Endodermal cell (in vitro differentiated cells): ENCODE measurements around the gene UBE2Q1. TPM values are rescaled to one million over a fixed set of nuclear protein-coding genes. Genes with fewer than 3 reads are reported as not detected.
"Not testable (repeated sequence)": the region's sequence is repeated elsewhere in the genome, so short reads cannot be mapped to it uniquely, and the experiment has no call there.

ENCODE experiments used
- DNase-seq: peaks from one replicate; pipeline ENCODE4 v3.0.0-alpha.2; 2017
- H3K27ac ChIP-seq: 2 replicates; pipeline ENCODE4 v1.5.1; 2013; ENCODE audit warnings: mild to moderate bottlenecking, low read depth, low read length, moderate library complexity
- H3K27me3 ChIP-seq: 2 replicates; pipeline ENCODE4 v1.6.1; 2013; ENCODE audit warnings: mild to moderate bottlenecking, low read length, moderate library complexity; ENCODE audit not compliant: insufficient read depth, control insufficient read depth, poor library complexity, severe bottlenecking
- H3K36me3 ChIP-seq: 2 replicates; pipeline ENCODE4 v1.7.0; 2013; ENCODE audit warnings: mild to moderate bottlenecking, low read length, moderate library complexity; ENCODE audit not compliant: control insufficient read depth, insufficient read depth
- H3K4me1 ChIP-seq: one replicate; pipeline ENCODE4 v1.7.0; 2013; ENCODE audit warnings: low read length; ENCODE audit not compliant: control insufficient read depth, insufficient read depth
- H3K4me3 ChIP-seq: 2 replicates; pipeline ENCODE4 v1.5.1; 2013; ENCODE audit warnings: mild to moderate bottlenecking, low read length, moderate library complexity
- H3K9ac ChIP-seq: 2 replicates; pipeline ENCODE4 v1.6.1; 2013; ENCODE audit warnings: mild to moderate bottlenecking, low read length, moderate library complexity; ENCODE audit not compliant: poor library complexity, severe bottlenecking; ENCODE audit errors: extremely low read depth
- H3K9me3 ChIP-seq: 2 replicates; pipeline ENCODE4 v1.6.1; 2013; ENCODE audit warnings: mild to moderate bottlenecking, low read length, moderate library complexity; ENCODE audit not compliant: control insufficient read depth
- H3K27ac Mint-ChIP-seq: 2 replicates; pipeline ENCODE4 v1.8.0; 2020; ENCODE audit warnings: mixed read lengths
- H3K27me3 Mint-ChIP-seq: 2 replicates; pipeline ENCODE4 v1.8.0; 2021; ENCODE audit warnings: mild to moderate bottlenecking, mixed read lengths; ENCODE audit not compliant: insufficient read depth
- H3K36me3 Mint-ChIP-seq: 2 replicates; pipeline ENCODE4 v1.8.0; 2020; ENCODE audit warnings: low read depth, mixed read lengths
- H3K4me1 Mint-ChIP-seq: 2 replicates; pipeline ENCODE4 v1.8.0; 2020; ENCODE audit warnings: mixed read lengths
- H3K4me3 Mint-ChIP-seq: 2 replicates; pipeline ENCODE4 v1.8.0; 2020; ENCODE audit warnings: mild to moderate bottlenecking, moderate library complexity, mixed read lengths
- H3K9me3 Mint-ChIP-seq: 2 replicates; pipeline ENCODE4 v1.8.0; 2020; ENCODE audit warnings: mild to moderate bottlenecking, mixed read lengths
- WGBS, 2 experiments: methylation state at CpG; one replicate each; pipeline versions ENCODE4 v1.1.5 to v1.1.7; 2013; ENCODE audit warnings: missing lambda C conversion rate in 2 of 2, mixed read lengths in 1 of 2; ENCODE audit not compliant: insufficient coverage in 1 of 2, insufficient read length in 1 of 2; 5-methylcytosine and 5-hydroxymethylcytosine counted together
- total RNA-seq, 2 donors: library from RNA; stranded (reverse); fragmentation: NEBNext Ultra II Directional in 1 of 2; extraction: Animal tissue kit (Norgen Biotek cat#: 25700) in 1 of 2; gene quantifications; 2 replicates in 1 of 2; 3 replicates in 1 of 2; pipeline ENCODE4 v1.2.1, GENCODE V29; 2021
- TF ChIP-seq, protein P1 (sequence below): fragments of 200-600 bp; sonication (generic); conservative IDR thresholded peaks from 2 replicates; pipeline ENCODE4 v1.5.0; 2021; ENCODE audit warnings: antibody characterized with exemption, mild to moderate bottlenecking

Gene UBE2Q1
- total RNA-seq, 2 donors from 2014 or later = 83.0 to 94.7 TPM

DNA sequence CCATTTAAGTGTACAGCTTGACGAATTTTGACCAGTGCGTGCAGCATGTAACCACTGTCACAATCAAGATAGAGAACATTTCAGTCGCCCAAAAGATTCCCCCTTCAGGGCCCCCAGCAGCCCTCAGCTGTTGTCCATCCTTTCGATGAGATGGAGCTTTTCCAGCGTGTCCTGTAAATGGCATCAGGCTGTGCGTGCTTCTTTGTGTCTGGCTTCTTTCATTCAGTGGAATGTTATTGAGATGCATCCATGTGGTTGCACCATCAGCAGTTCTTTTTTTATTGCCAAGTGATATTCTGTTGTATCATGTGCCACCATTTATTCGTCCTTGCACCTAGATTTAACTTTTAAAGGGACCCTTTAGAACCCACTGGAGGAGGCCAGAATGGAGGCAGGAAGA lies 21.9 kb downstream of the UBE2Q1 start:
- Histone ChIP-seq H3K4me3 (no peak overlapping the region), H3K4me1 (no peaks in the 10 kb centered on the region), H3K36me3 (no peaks in the 10 kb centered on the region), H3K27me3 (no peaks in the 10 kb centered on the region), H3K9me3 (no peaks in the 10 kb centered on the region), H3K27ac (no peak overlapping the region), H3K9ac (no peak overlapping the region)
- DNase-seq = no peak
- H3K36me3 Mint-ChIP-seq = no peaks in the 10 kb centered on the region
- peaks cover 8% of the 10 kb centered on the region for H3K9me3 Mint-ChIP-seq
- H3K4me3 Mint-ChIP-seq = no peak overlapping the region
- H3K27me3 Mint-ChIP-seq = peaks cover 16% of the 10 kb centered on the region
- no peak overlapping the region for H3K27ac Mint-ChIP-seq
- H3K4me1 Mint-ChIP-seq = peaks cover 8% of the 10 kb centered on the region
- TF ChIP-seq, protein P1, sequence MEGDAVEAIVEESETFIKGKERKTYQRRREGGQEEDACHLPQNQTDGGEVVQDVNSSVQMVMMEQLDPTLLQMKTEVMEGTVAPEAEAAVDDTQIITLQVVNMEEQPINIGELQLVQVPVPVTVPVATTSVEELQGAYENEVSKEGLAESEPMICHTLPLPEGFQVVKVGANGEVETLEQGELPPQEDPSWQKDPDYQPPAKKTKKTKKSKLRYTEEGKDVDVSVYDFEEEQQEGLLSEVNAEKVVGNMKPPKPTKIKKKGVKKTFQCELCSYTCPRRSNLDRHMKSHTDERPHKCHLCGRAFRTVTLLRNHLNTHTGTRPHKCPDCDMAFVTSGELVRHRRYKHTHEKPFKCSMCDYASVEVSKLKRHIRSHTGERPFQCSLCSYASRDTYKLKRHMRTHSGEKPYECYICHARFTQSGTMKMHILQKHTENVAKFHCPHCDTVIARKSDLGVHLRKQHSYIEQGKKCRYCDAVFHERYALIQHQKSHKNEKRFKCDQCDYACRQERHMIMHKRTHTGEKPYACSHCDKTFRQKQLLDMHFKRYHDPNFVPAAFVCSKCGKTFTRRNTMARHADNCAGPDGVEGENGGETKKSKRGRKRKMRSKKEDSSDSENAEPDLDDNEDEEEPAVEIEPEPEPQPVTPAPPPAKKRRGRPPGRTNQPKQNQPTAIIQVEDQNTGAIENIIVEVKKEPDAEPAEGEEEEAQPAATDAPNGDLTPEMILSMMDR = no peak
- WGBS, 2 experiments = 93 to 97% methylated on average over 7 of the region's 7 CpGs

DNA sequence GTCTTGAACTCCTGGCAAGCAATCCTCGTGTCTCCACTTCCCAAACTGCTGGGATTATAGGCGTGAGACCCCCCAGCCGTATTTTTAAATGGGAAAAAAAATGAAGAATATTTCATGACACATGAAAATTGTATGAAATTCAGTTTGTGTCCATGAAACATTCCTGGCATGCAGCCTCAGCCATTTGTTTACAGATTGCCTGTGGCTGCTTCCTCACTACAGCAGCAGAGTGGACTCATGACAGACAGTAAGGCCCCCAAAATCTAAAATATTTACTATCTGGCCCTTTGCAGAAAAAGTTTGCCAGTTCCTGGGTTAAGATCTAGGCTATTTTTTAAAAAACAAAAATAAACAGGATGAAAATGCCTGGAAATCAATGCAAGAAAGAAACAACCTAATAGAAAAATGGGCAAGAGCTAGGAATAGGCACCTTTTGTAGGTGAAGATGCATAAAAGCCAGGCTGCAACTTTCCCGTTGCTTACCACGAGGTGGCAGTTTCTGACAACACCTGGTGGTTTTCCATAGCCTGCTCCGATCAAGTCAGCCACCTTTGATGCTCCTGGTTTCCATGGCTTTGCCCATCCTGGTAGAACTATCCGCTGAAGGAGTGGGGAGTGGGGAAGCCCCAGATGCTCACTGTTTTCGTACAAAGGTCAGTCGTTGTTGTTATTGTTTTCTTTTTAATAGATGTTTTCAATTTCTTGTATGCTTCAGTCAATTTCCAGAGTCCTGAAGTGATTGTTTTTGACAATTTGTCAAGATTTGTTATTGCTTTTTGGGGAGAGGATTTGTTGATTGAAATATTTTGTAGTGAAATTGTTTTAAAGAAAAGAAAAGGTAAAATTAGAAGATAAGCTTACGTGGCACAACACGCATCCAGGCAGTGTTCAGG lies 24.3 kb downstream of the UBE2Q1 start:
- H3K27ac ChIP-seq = no peak overlapping the region
- H3K27ac Mint-ChIP-seq = no peak overlapping the region
- H3K36me3 Mint-ChIP-seq = no peaks in the 10 kb centered on the region
- no peaks in the 10 kb centered on the region for H3K9me3 ChIP-seq
- DNase-seq = peak; percentile 85
- no peak overlapping the region for H3K4me3 Mint-ChIP-seq
- H3K27me3 ChIP-seq = no peaks in the 10 kb centered on the region
- no peaks in the 10 kb centered on the region for H3K4me1 Mint-ChIP-seq
- H3K4me3 ChIP-seq = no peak overlapping the region
- H3K9me3 Mint-ChIP-seq = peaks cover 14% of the 10 kb centered on the region
- peaks cover 8% of the 10 kb centered on the region for H3K27me3 Mint-ChIP-seq
- H3K36me3 ChIP-seq = no peaks in the 10 kb centered on the region
- 53 to 56% methylated on average over 8 to 11 of the region's 11 CpGs for WGBS, 2 experiments
- no peaks in the 10 kb centered on the region for H3K4me1 ChIP-seq
- TF ChIP-seq, protein P1 = peak; percentile 80
- H3K9ac ChIP-seq = no peak overlapping the region

DNA sequence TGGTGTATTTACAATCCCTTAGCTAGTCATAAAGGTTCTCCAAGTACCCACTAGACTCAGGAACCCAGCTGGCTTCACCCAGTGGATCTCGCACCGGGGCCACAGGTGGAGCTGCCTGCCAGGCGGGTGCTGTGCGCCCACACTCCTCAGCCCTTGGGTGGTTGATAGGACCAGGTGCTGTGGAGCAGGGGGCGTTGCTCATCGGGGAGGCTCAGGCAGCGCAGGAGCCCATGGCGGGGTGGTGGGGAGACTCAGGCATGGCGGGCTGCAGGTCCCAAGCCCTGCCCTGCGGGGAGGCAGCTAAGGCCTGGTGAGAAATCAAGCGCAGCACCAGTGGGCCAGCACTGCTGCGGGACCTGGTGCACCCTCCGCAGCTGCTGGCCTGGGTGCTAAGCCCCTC lies 26.5 kb downstream of the UBE2Q1 start:
- 94% methylated on average over 13 of the region's 13 CpGs; no CpG with 5 or more reads in 1 of the 2 experiments for WGBS, 2 experiments
- not testable (repeated sequence) for H3K27me3 Mint-ChIP-seq, H3K4me3 Mint-ChIP-seq, H3K27me3 ChIP-seq, H3K9ac ChIP-seq, H3K36me3 ChIP-seq, H3K4me1 ChIP-seq, DNase-seq, H3K9me3 ChIP-seq, H3K27ac Mint-ChIP-seq, H3K4me3 ChIP-seq, H3K27ac ChIP-seq, H3K36me3 Mint-ChIP-seq, H3K4me1 Mint-ChIP-seq
- H3K9me3 Mint-ChIP-seq = peaks cover 14% of the 10 kb centered on the region
